ENCODE data around the gene RHEBL1. TPM values are rescaled to one million over a fixed set of nuclear protein-coding genes. Genes with fewer than 3 reads are reported as not detected.

Gene RHEBL1
- total and polyA plus RNA-seq, 2 of the 4 experiments (the other 2 are of a cell fraction), result 0.62 to 0.72 TPM

DNA sequence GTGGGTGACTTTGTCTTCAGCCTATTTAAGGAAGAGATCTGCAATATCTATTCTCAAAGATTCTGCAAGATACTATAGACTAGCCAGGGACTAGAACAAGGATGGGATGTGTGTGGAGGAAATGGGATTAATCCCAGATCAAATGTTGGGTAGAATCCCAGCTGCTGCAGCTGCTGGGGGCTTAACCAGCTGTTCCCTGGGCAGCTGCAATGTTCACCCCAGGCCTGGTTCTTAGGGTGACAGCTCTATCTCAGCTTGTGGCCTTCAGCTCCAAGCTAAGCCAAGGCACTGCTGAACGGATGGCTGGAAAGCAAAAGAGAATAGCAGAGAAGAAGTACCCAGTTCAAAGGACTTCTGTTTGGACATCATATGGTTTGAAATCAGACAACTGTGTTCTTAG is 10.0 kb upstream of the RHEBL1 start:
- peaks cover 16% of the 10 kb centered on the region for H3K27me3 ChIP-seq (ENCODE audit: control insufficient read depth, insufficient read depth, low read length)
- no peak overlapping the region for H4K5ac ChIP-seq (ENCODE audit: low read depth, low read length)
- H4K8ac ChIP-seq (ENCODE audit: low read depth in 2 of 2, low read length in 2 of 2), result no peak overlapping the region
- H3K36me3 ChIP-seq (ENCODE audit: control insufficient read depth, insufficient read depth, low read length), result no peaks in the 10 kb centered on the region
- BruUV-seq (replicated peaks), result no TSS peak
- H3K18ac ChIP-seq (ENCODE audit: low read depth, low read length), result no peak overlapping the region
- DNase-seq (no peak), ATAC-seq (ENCODE audit: low read depth) (no peak)
- no peak overlapping the region for H2BK5ac ChIP-seq (ENCODE audit: low read depth, low read length, poor library complexity, severe bottlenecking)
- H2BK15ac ChIP-seq (ENCODE audit: low read depth, low read length), result no peak overlapping the region
- no peak overlapping the region for H3K23ac ChIP-seq (ENCODE audit: low read depth, low read length)
- H2AK5ac ChIP-seq (ENCODE audit: low read depth, low read length), result no peak overlapping the region
- H3K4me2 ChIP-seq (ENCODE audit: low read depth, low read length), result no peak overlapping the region
- dilution Hi-C loops (cut with HindIII; ENCODE audit: low sequenced_read_pairs, unreplicated experiment) (no loop called here), in situ Hi-C loops (cut with MboI; ENCODE audit: low sequenced_read_pairs) (no loop called here), intact Hi-C loops (cut with micrococcal nuclease) (loop anchor here (10.0 kb wide), 1 partner anchor 105 kb away; the partner anchor contains the start of gene TUBA1A)
- H2AK9ac ChIP-seq (replicated peaks; ENCODE audit: low read depth, low read length, poor library complexity), result no peak overlapping the region
- no peaks in the 10 kb centered on the region for H3K9me1 ChIP-seq (ENCODE audit: insufficient read depth, low read length)
- ChIA-PET CTCF (interaction anchor here (0.6 to 1.4 kb wide), 3 partner anchors 13 to 19 kb away, joined by 3 read pairs; no protein-coding TSS in a partner anchor), POLR2A (ENCODE audit: unreplicated experiment) (no interaction called here)
- H3K4me3 ChIP-seq (ENCODE audit: insufficient read depth, low read depth, low read length), result no peak overlapping the region
- H4K91ac ChIP-seq (ENCODE audit: insufficient read depth, low read depth, low read length), result no peak overlapping the region
- H2BK20ac ChIP-seq (ENCODE audit: low read depth, low read length), result no peak overlapping the region
- TF ChIP-seq CEBPB (IDR thresholded peaks at IDR 0.05; ENCODE audit: low read depth, low read length), result no peak
- TF ChIP-seq MAZ (IDR thresholded peaks at IDR 0.05; ENCODE audit: borderline replicate concordance, low read depth, low read length), result no peak
- TF ChIP-seq POLR2A (IDR thresholded peaks at IDR 0.05; ENCODE audit: low read depth, low read length), result no peak
- no peaks in the 10 kb centered on the region for H4K20me1 ChIP-seq (ENCODE audit: insufficient read depth, low read length)
- no peak overlapping the region for H3K9ac ChIP-seq (ENCODE audit: low read depth, low read length)
- no peaks in the 10 kb centered on the region for H3K4me1 ChIP-seq (ENCODE audit: control insufficient read depth, insufficient read depth, low read length)
- H3K4ac ChIP-seq (ENCODE audit: low read depth, low read length), result no peak overlapping the region
- no peaks in the 10 kb centered on the region for H3K79me1 ChIP-seq (ENCODE audit: low read depth in 1 of 2, low read length in 2 of 2)
- H3K27ac ChIP-seq (ENCODE audit: insufficient read depth, low read length), result no peak overlapping the region
- H2AFZ ChIP-seq (replicated peaks; ENCODE audit: low read length, poor library complexity), result no peak overlapping the region
- no peaks in the 10 kb centered on the region for H3K9me3 ChIP-seq (ENCODE audit: control insufficient read depth, insufficient read depth, low read length)
- no peak overlapping the region for H3K14ac ChIP-seq (replicated peaks; ENCODE audit: low read depth, low read length)
- 43% methylated on average over 1 of the region's 1 CpG; no CpG with 5 or more reads in 1 of the 2 experiments for WGBS, 2 experiments (ENCODE audit: extremely low coverage in 2 of 2, insufficient read length in 1 of 2)
- H3K56ac ChIP-seq (ENCODE audit: extremely low read depth, insufficient read depth, low read length), result no peak overlapping the region
- H2BK120ac ChIP-seq (ENCODE audit: low read depth, low read length), result no peak overlapping the region

All from IMR-90 (cell line).